ENCODE measurements around the gene KRTAP4-2. TPM values are rescaled to one million over a fixed set of nuclear protein-coding genes. Genes with fewer than 3 reads are reported as not detected.
"Not testable (repeated sequence)": the region's sequence is repeated elsewhere in the genome, so short reads cannot be mapped to it uniquely, and the experiment has no call there.

Gene KRTAP4-2
- total RNA-seq, 3 donors from 2014 or later (not counting 1 experiment from before 2014, with no cell fraction given), result not detected

- no peak for TF ChIP-seq CTCF (IDR thresholded peaks at IDR 0.05)
- Histone ChIP-seq H3K4me1 (ENCODE audit: control insufficient read depth, insufficient read depth, low read length) (no peaks in the 10 kb centered on the region), H3K27ac (ENCODE audit: low read length) (no peak overlapping the region), H3K9me3 (ENCODE audit: control insufficient read depth, insufficient read depth, low read length) (no peaks in the 10 kb centered on the region), H3K27me3 (ENCODE audit: control insufficient read depth, insufficient read depth, low read length) (no peaks in the 10 kb centered on the region), H3K36me3 (ENCODE audit: control insufficient read depth, insufficient read depth, low read length) (no peaks in the 10 kb centered on the region), H3K4me3 (ENCODE audit: low read length) (no peak overlapping the region)
- intact Hi-C loops (cut with micrococcal nuclease), result no loop called here
- ATAC-seq (no peak), DNase-seq (no peak)
- H3K27ac Mint-ChIP-seq, result no peak overlapping the region
- H3K4me1 Mint-ChIP-seq, result no peaks in the 10 kb centered on the region
- H3K27me3 Mint-ChIP-seq (ENCODE audit: low read depth in 2 of 2), result peaks cover 21 to 26% of the 10 kb centered on the region in 2 donors
- no peaks in the 10 kb centered on the region for H3K9me3 Mint-ChIP-seq
- WGBS (ENCODE audit: insufficient coverage), result 90% methylated on average over 4 of the region's 4 CpGs
- H3K36me3 Mint-ChIP-seq, result no peaks in the 10 kb centered on the region
- H3K4me3 Mint-ChIP-seq, result no peak overlapping the region
Measured at GRCh38 chr17:41150026-41150425, 28.0 kb downstream of the KRTAP4-2 start.

- ATAC-seq (no peak), DNase-seq (no peak)
- no peak within 1 kb of the TSS for H3K27ac ChIP-seq (ENCODE audit: low read length)
- WGBS (ENCODE audit: insufficient coverage), result 69% methylated on average over 2 of the region's 2 CpGs
- no peak within 1 kb of the TSS for H3K27ac Mint-ChIP-seq
- intact Hi-C loops (cut with micrococcal nuclease), result no loop called here
- H3K27me3 Mint-ChIP-seq (ENCODE audit: low read depth in 2 of 2), result peaks cover 20 to 27% of the 10 kb centered on the region in 2 donors
- no peaks in the 10 kb centered on the region for H3K4me1 ChIP-seq (ENCODE audit: control insufficient read depth, insufficient read depth, low read length)
- H3K27me3 ChIP-seq (ENCODE audit: control insufficient read depth, insufficient read depth, low read length), result no peaks in the 10 kb centered on the region
- H3K9me3 Mint-ChIP-seq, result no peaks in the 10 kb centered on the region
- H3K9me3 ChIP-seq (ENCODE audit: control insufficient read depth, insufficient read depth, low read length), result no peaks in the 10 kb centered on the region
- no peaks in the 10 kb centered on the region for H3K36me3 Mint-ChIP-seq
- H3K4me3 ChIP-seq (ENCODE audit: low read length), result no peak within 1 kb of the TSS
- TF ChIP-seq CTCF (IDR thresholded peaks at IDR 0.05), result no peak
- H3K36me3 ChIP-seq (ENCODE audit: control insufficient read depth, insufficient read depth, low read length), result no peaks in the 10 kb centered on the region
- H3K4me1 Mint-ChIP-seq, result no peaks in the 10 kb centered on the region
- H3K4me3 Mint-ChIP-seq, result no peak within 1 kb of the TSS
Measured at GRCh38 chr17:41149652-41149985, 28.4 kb downstream of the KRTAP4-2 start, which contains the start of gene KRTAP4-5. Gene KRTAP4-5 (minus strand): TSS chr17:41149825. CDS start chr17:41149767, 58 bp downstream.

GRCh38 chr17:41148971-41149651 lies 28.9 kb downstream of the KRTAP4-2 start:
- H3K27ac ChIP-seq (ENCODE audit: low read length); H3K36me3 Mint-ChIP-seq; H3K4me1 ChIP-seq (ENCODE audit: control insufficient read depth, insufficient read depth, low read length); intact Hi-C loops (cut with micrococcal nuclease); H3K27me3 ChIP-seq (ENCODE audit: control insufficient read depth, insufficient read depth, low read length); H3K36me3 ChIP-seq (ENCODE audit: control insufficient read depth, insufficient read depth, low read length); ATAC-seq; H3K4me1 Mint-ChIP-seq; H3K4me3 Mint-ChIP-seq; H3K9me3 ChIP-seq (ENCODE audit: control insufficient read depth, insufficient read depth, low read length); H3K9me3 Mint-ChIP-seq; H3K4me3 ChIP-seq (ENCODE audit: low read length); DNase-seq; H3K27ac Mint-ChIP-seq: not testable (repeated sequence)
- WGBS (ENCODE audit: insufficient coverage), result 85% methylated on average over 10 of the region's 10 CpGs
- H3K27me3 Mint-ChIP-seq (ENCODE audit: low read depth in 2 of 2), result peaks cover 17 to 27% of the 10 kb centered on the region in 2 donors

- no peaks in the 10 kb centered on the region for H3K4me1 Mint-ChIP-seq
- H3K27me3 Mint-ChIP-seq (ENCODE audit: low read depth in 2 of 2), result peaks cover 11 to 17% of the 10 kb centered on the region in 2 donors
- WGBS (ENCODE audit: insufficient coverage), result 100% methylated on average over 2 of the region's 2 CpGs
- DNase-seq (no peak), ATAC-seq (no peak)
- intact Hi-C loops (cut with micrococcal nuclease), result no loop called here
- H3K36me3 Mint-ChIP-seq, result no peaks in the 10 kb centered on the region
- no peaks in the 10 kb centered on the region for H3K4me1 ChIP-seq (ENCODE audit: control insufficient read depth, insufficient read depth, low read length)
- H3K27ac ChIP-seq (ENCODE audit: low read length), result no peak overlapping the region
- no peaks in the 10 kb centered on the region for H3K9me3 ChIP-seq (ENCODE audit: control insufficient read depth, insufficient read depth, low read length)
- no peaks in the 10 kb centered on the region for H3K36me3 ChIP-seq (ENCODE audit: control insufficient read depth, insufficient read depth, low read length)
- TF ChIP-seq CTCF (IDR thresholded peaks at IDR 0.05), result no peak
- H3K27me3 ChIP-seq (ENCODE audit: control insufficient read depth, insufficient read depth, low read length), result no peaks in the 10 kb centered on the region
- peaks cover 2 to 4% of the 10 kb centered on the region in 2 donors for H3K9me3 Mint-ChIP-seq
- no peak overlapping the region for H3K27ac Mint-ChIP-seq
- H3K4me3 Mint-ChIP-seq, result no peak overlapping the region
- H3K4me3 ChIP-seq (ENCODE audit: low read length), result no peak overlapping the region
Measured at GRCh38 chr17:41147531-41148204, 30.4 kb downstream of the KRTAP4-2 start.

All from natural killer cell (primary cell).